ENCODE data around the gene MPZL3.
"Not testable (repeated sequence)": the region's sequence is repeated elsewhere in the genome, so short reads cannot be mapped to it uniquely, and the experiment has no call there.

The MPZL3 gene

DNA sequence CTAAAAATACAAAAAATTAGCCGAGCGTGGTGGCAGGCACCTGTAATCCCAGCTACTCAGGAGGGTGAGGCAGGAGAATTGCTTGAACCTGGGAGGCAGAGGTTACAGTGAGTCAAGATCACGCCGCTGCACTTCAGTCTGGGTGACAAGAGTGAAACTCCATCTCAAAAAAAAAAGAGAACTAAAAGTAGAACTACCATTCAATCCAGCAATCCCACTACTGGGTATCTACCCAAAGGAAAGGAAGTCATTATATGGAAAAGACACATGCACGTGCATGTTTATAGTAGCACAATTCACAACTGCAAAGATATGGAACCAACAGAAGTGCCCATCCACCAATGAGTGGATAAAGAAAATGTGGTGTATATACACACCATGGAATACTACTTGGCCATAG, 68.5 kb downstream of the MPZL3 start:
- DNase-seq, result not testable (repeated sequence)

DNA sequence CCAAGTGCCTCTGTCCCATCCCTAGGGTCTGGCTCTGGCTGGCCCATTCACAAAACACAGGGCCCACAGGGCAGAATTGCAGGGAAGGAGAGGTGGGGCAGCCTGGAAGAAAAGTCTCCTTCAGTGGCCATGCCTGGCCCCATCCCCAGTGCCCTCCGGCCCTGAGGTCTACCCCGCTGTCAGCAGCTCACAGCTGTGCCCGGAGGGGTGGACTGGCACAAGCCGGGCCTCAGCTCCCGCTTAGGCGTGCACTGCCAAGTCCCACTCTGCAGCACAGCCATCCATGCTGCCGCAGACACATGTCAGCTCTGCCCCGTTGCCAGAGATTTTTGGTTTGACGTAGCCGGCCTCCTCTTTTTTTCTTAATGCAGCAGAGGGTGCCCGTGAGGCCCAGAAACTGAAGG, 71.9 kb downstream of the MPZL3 start:
- no peak for DNase-seq

DNA sequence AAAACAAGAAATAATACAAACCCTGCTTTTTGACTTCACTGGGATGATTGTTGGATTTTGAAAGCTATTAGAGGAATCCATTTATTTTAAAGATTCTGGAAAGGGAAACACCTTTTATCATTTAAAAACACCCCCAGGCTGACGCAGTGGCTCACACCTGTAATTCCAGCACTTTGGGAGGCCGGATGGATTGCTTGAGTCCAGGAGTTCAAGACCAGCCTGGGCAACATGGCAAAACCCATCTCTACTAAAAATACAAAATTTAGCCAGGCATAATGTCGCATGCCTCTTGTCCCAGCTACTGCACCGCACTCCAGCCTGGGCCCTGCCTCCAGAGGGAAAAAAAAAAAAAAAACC, 75.4 kb downstream of the MPZL3 start:
- DNase-seq, result no peak

All from CD4-positive, alpha-beta T cell treated with Interleukin-17A for 1 hour (primary cell).